NB4 (cell line): Measurements from ENCODE around the gene G0S2.
A peak's percentile ranks its signal among the peaks of the same experiment; 100 is the strongest.
"Not testable (repeated sequence)": the region's sequence is repeated elsewhere in the genome, so short reads cannot be mapped to it uniquely, and the experiment has no call there.

ENCODE experiments used
- DNase-seq: peaks from one replicate; pipeline ENCODE4 v3.0.0; 2010; ENCODE audit warnings: low read depth
- H3K4me3 ChIP-seq: one replicate; pipeline ENCODE4 v1.5.1; 2011; ENCODE audit warnings: mild to moderate bottlenecking, low read depth, low read length, moderate library complexity
- CTCF ChIP-seq: IDR thresholded peaks from one replicate; pipeline ENCODE4 v1.5.1; 2012; ENCODE audit warnings: low read depth, low read length
- MAX ChIP-seq: IDR thresholded peaks from 2 replicates; pipeline ENCODE4 v1.6.1; 2011; ENCODE audit warnings: low read depth, low read length
- MYC ChIP-seq: IDR thresholded peaks from 2 replicates; pipeline ENCODE4 v1.6.1; 2011; ENCODE audit warnings: low read depth, low read length
- POLR2A ChIP-seq: IDR thresholded peaks from 2 replicates; pipeline ENCODE4 v1.6.1; 2011; ENCODE audit warnings: mild to moderate bottlenecking; ENCODE audit not compliant: insufficient read length; ENCODE audit errors: extremely low read depth

G0S2 gene

GRCh38 chr1:209696673-209697072 is 21.5 kb downstream of the G0S2 start:
- no peak for TF ChIP-seq MYC
- TF ChIP-seq MAX = no peak
- no peak for TF ChIP-seq CTCF
- TF ChIP-seq POLR2A = no peak
- no peak overlapping the region for H3K4me3 ChIP-seq
- no peak for DNase-seq

GRCh38 chr1:209697126-209697525 is 21.9 kb downstream of the G0S2 start:
- H3K4me3 ChIP-seq = no peak overlapping the region
- no peak for TF ChIP-seq MYC
- no peak for TF ChIP-seq POLR2A
- TF ChIP-seq CTCF = no peak
- no peak for TF ChIP-seq MAX
- DNase-seq = no peak

GRCh38 chr1:209700686-209701085 is 25.5 kb downstream of the G0S2 start:
- not testable (repeated sequence) for H3K4me3 ChIP-seq, DNase-seq

GRCh38 chr1:209702832-209703231 is 27.6 kb downstream of the G0S2 start:
- no peak for DNase-seq
- no peak for TF ChIP-seq POLR2A
- TF ChIP-seq CTCF = no peak
- no peak for TF ChIP-seq MAX
- no peak for TF ChIP-seq MYC
- no peak overlapping the region for H3K4me3 ChIP-seq

GRCh38 chr1:209703834-209704504 is 28.8 kb downstream of the G0S2 start:
- no peak for TF ChIP-seq MAX
- DNase-seq = no peak
- no peak overlapping the region for H3K4me3 ChIP-seq

GRCh38 chr1:209704584-209704983 is 29.4 kb downstream of the G0S2 start, which contains the start of gene HSD11B1:
Gene HSD11B1, plus strand, starts transcription at chr1:209704846. Its CDS starts 97 bp downstream, at chr1:209704943.
- TF ChIP-seq MAX (no peak), MYC (no peak), CTCF (no peak), POLR2A (no peak)
- no peak within 1 kb of the TSS for H3K4me3 ChIP-seq
- peak; percentile 13 for DNase-seq

GRCh38 chr1:209705033-209705598 is 29.9 kb downstream of the G0S2 start:
- DNase-seq = no peak

More at GRCh38 chr1:209705033-209705598, 29.9 kb downstream of the G0S2 start:
- H3K4me3 ChIP-seq = no peak overlapping the region
- TF ChIP-seq POLR2A = no peak
